HG03159 (cell line): Measurements from ENCODE around the gene ARID1A.
"Not testable (repeated sequence)": the region's sequence is repeated elsewhere in the genome, so short reads cannot be mapped to it uniquely, and the experiment has no call there.

Source experiments
- ATAC-seq: cut with Tn5 transposase; IDR thresholded peaks from one replicate; pipeline ENCODE4 v1.9.1; 2021; ENCODE audit warnings: mild to moderate bottlenecking, moderate library complexity; ENCODE audit not compliant: unreplicated experiment

The ARID1A gene

GRCh38 chr1:26697978-26698849 is 2.4 kb downstream of the ARID1A start:
- ATAC-seq: no peak

GRCh38 chr1:26700711-26701110 is 4.9 kb downstream of the ARID1A start:
- no peak for ATAC-seq

- no peak for ATAC-seq
Observed at GRCh38 chr1:26701266-26701994, 5.6 kb downstream of the ARID1A start.

- no peak for ATAC-seq
Observed at GRCh38 chr1:26701995-26702679, 6.3 kb downstream of the ARID1A start.

GRCh38 chr1:26702680-26703038 is 6.8 kb downstream of the ARID1A start:
- no peak for ATAC-seq

GRCh38 chr1:26703478-26703877 is 7.7 kb downstream of the ARID1A start:
- ATAC-seq: no peak

- ATAC-seq: no peak
Observed at GRCh38 chr1:26704629-26705028, 8.8 kb downstream of the ARID1A start.

- not testable (repeated sequence) for ATAC-seq
Observed at GRCh38 chr1:26705227-26705626, 9.4 kb downstream of the ARID1A start.

- ATAC-seq: no peak
Observed at GRCh38 chr1:26705788-26706311, 10.0 kb downstream of the ARID1A start.

- no peak for ATAC-seq
Observed at GRCh38 chr1:26706315-26706714, 10.5 kb downstream of the ARID1A start.

- no peak for ATAC-seq
Observed at GRCh38 chr1:26710811-26711210, 15.0 kb downstream of the ARID1A start.

GRCh38 chr1:26711777-26712176 is 16.0 kb downstream of the ARID1A start:
- no peak for ATAC-seq

- no peak for ATAC-seq
Observed at GRCh38 chr1:26717017-26717491, 21.2 kb downstream of the ARID1A start.

GRCh38 chr1:26719205-26719604 is 23.4 kb downstream of the ARID1A start:
- ATAC-seq: no peak

GRCh38 chr1:26721669-26722355 is 26.0 kb downstream of the ARID1A start:
- no peak for ATAC-seq

- ATAC-seq: no peak
Observed at GRCh38 chr1:26723013-26723991, 27.5 kb downstream of the ARID1A start.

- no peak for ATAC-seq
Observed at GRCh38 chr1:26724118-26724517, 28.3 kb downstream of the ARID1A start.

GRCh38 chr1:26724926-26725325 is 29.1 kb downstream of the ARID1A start:
- no peak for ATAC-seq

- not testable (repeated sequence) for ATAC-seq
Observed at GRCh38 chr1:26725904-26726303, 30.1 kb downstream of the ARID1A start.
